Mesenchymal stem cell (in vitro differentiated cells and primary cell): ENCODE results near the gene FLOT2.

Experiments
- DNase-seq: peaks from one replicate; pipeline ENCODE4 v3.0.0-alpha.2; 2013
- H2AFZ ChIP-seq: one replicate; pipeline ENCODE4 v1.6.1; 2013; ENCODE audit warnings: low read depth, mild to moderate bottlenecking, control low read depth, inconsistent platforms, low read length, moderate library complexity
- H2AK5ac ChIP-seq: 2 replicates; pipeline ENCODE4 v1.6.1; 2013; ENCODE audit warnings: low read length, moderate library complexity, mild to moderate bottlenecking, inconsistent platforms; ENCODE audit not compliant: severe bottlenecking
- H2BK120ac ChIP-seq: one replicate; pipeline ENCODE4 v1.6.1; 2013; ENCODE audit warnings: low read depth, mild to moderate bottlenecking, inconsistent platforms, low read length, moderate library complexity
- H2BK12ac ChIP-seq, 2 experiments: one replicate each; pipeline ENCODE4 v1.6.1; 2013; ENCODE audit warnings: inconsistent platforms in 2 of 2, low read length in 2 of 2, mild to moderate bottlenecking in 2 of 2, moderate library complexity in 2 of 2, control low read depth in 1 of 2
- H2BK15ac ChIP-seq: one replicate; pipeline ENCODE4 v1.6.1; 2013; ENCODE audit warnings: mild to moderate bottlenecking, low read depth, inconsistent platforms; ENCODE audit not compliant: poor library complexity, severe bottlenecking
- H2BK5ac ChIP-seq: 2 replicates; pipeline ENCODE4 v1.6.1; 2013; ENCODE audit warnings: low read depth, mild to moderate bottlenecking, low read length, control low read depth, inconsistent platforms; ENCODE audit not compliant: poor library complexity, severe bottlenecking
- H3K14ac ChIP-seq, 2 experiments: one replicate each; pipeline ENCODE4 v1.6.1; 2013; ENCODE audit warnings: inconsistent platforms in 2 of 2, low read length in 2 of 2, control low read depth in 1 of 2, mild to moderate bottlenecking in 1 of 2, moderate library complexity in 1 of 2
- H3K18ac ChIP-seq, 2 experiments: one replicate each; pipeline ENCODE4 v1.6.1; 2013; ENCODE audit warnings: inconsistent platforms in 2 of 2, low read length in 2 of 2, control low read depth in 1 of 2, low read depth in 1 of 2, mild to moderate bottlenecking in 1 of 2
- H3K23ac ChIP-seq, 2 experiments: one replicate each; pipeline ENCODE4 v1.6.1; 2013; ENCODE audit warnings: inconsistent platforms in 2 of 2, low read length in 2 of 2, mild to moderate bottlenecking in 2 of 2, moderate library complexity in 2 of 2, control low read depth in 1 of 2
- H3K27ac ChIP-seq: 2 replicates; pipeline ENCODE4 v1.5.1; 2013; ENCODE audit warnings: mild to moderate bottlenecking, moderate library complexity, low read length, control low read depth, inconsistent platforms; ENCODE audit not compliant: poor library complexity, severe bottlenecking
- H3K27me3 ChIP-seq, 2 experiments: 2 replicates each; pipeline versions ENCODE4 v1.6.1 to v1.7.0; 2013; ENCODE audit warnings: low read length in 2 of 2, mild to moderate bottlenecking in 2 of 2, moderate library complexity in 2 of 2, control low read depth in 1 of 2, inconsistent platforms in 1 of 2; ENCODE audit not compliant: control insufficient read depth in 1 of 2, insufficient read depth in 1 of 2
- H3K36me3 ChIP-seq, 2 experiments: 2 replicates each; pipeline versions ENCODE4 v1.6.1 to v1.7.0; 2013; ENCODE audit warnings: low read length in 2 of 2, control low read depth in 1 of 2, inconsistent platforms in 1 of 2, low read depth in 1 of 2, mild to moderate bottlenecking in 1 of 2; ENCODE audit not compliant: insufficient read depth in 2 of 2, control insufficient read depth in 1 of 2
- H3K4ac ChIP-seq, 2 experiments: one replicate each; pipeline ENCODE4 v1.6.1; 2013; ENCODE audit warnings: inconsistent platforms in 2 of 2, low read length in 2 of 2, mild to moderate bottlenecking in 2 of 2, moderate library complexity in 2 of 2, control low read depth in 1 of 2, low read depth in 1 of 2
- H3K4me1 ChIP-seq: 2 replicates; pipeline ENCODE4 v1.6.1; 2013; ENCODE audit warnings: low read depth, low read length, control low read depth; ENCODE audit not compliant: control insufficient read depth, insufficient read depth
- H3K4me2 ChIP-seq: 2 replicates; pipeline ENCODE4 v1.6.1; 2013; ENCODE audit warnings: low read length, mild to moderate bottlenecking, inconsistent platforms; ENCODE audit not compliant: poor library complexity, severe bottlenecking
- H3K4me3 ChIP-seq, 2 experiments: 2 replicates each; pipeline versions ENCODE4 v1.5.1 to v1.7.0; 2013; ENCODE audit warnings: low read length in 2 of 2, mild to moderate bottlenecking in 2 of 2, control low read depth in 1 of 2, low read depth in 1 of 2; ENCODE audit not compliant: insufficient read depth in 1 of 2
- H3K79me1 ChIP-seq: replicated peaks from 2 replicates; pipeline ENCODE4 v1.6.1; 2013; ENCODE audit warnings: mild to moderate bottlenecking, control low read depth, low read length, inconsistent platforms; ENCODE audit not compliant: poor library complexity, severe bottlenecking
- H3K9ac ChIP-seq: 2 replicates; pipeline ENCODE4 v1.7.0; 2013; ENCODE audit warnings: mild to moderate bottlenecking, low read length, moderate library complexity
- H3K9me3 ChIP-seq: 2 replicates; pipeline ENCODE4 v1.7.0; 2013; ENCODE audit warnings: mild to moderate bottlenecking, low read length; ENCODE audit not compliant: control insufficient read depth
- H4K8ac ChIP-seq: one replicate; pipeline ENCODE4 v1.6.1; 2013; ENCODE audit warnings: inconsistent platforms, mild to moderate bottlenecking, low read length, moderate library complexity
- H4K91ac ChIP-seq: one replicate; pipeline ENCODE4 v1.6.1; 2013; ENCODE audit warnings: mild to moderate bottlenecking, low read length, inconsistent platforms
- WGBS: methylation state at CpG from one replicate; pipeline ENCODE4 v1.1.7; 2013; ENCODE audit warnings: mixed read lengths; 5-methylcytosine and 5-hydroxymethylcytosine counted together

The FLOT2 gene

GRCh38 chr17:28900986-28901726 lies 3.6 kb upstream of the FLOT2 start:
- no peak overlapping the region for H2AFZ ChIP-seq
- no peak overlapping the region for H3K18ac ChIP-seq

GRCh38 chr17:28899212-28899815 lies 1.8 kb upstream of the FLOT2 start:
- H2BK5ac ChIP-seq = no peak overlapping the region
- no peak overlapping the region for H3K23ac ChIP-seq
- H3K79me1 ChIP-seq = peaks cover 14% of the 10 kb centered on the region

More at GRCh38 chr17:28900986-28901726, 3.6 kb upstream of the FLOT2 start:
- Histone ChIP-seq H3K14ac (no peak overlapping the region), H3K36me3 (peaks cover 13 to 24% of the 10 kb centered on the region in 2 experiments), H3K4me3 (peak overlapping the region in 1 of 2 experiments; percentile 86), H4K91ac (peak overlapping the region; percentile 43), H3K9ac (peak overlapping the region; percentile 83), H3K27me3 (no peaks in the 10 kb centered on the region), H2BK15ac (no peak overlapping the region), H3K9me3 (no peaks in the 10 kb centered on the region), H3K27ac (no peak overlapping the region), H2BK12ac (no peak overlapping the region), H4K8ac (no peak overlapping the region), H3K23ac (no peak overlapping the region), H3K4me1 (peaks cover 22% of the 10 kb centered on the region), H3K79me1 (peaks cover 10% of the 10 kb centered on the region), H2BK5ac (no peak overlapping the region), H3K4ac (no peak overlapping the region), H3K4me2 (no peak overlapping the region), H2AK5ac (no peak overlapping the region), H2BK120ac (no peak overlapping the region)
- no peak for DNase-seq
- WGBS = 95% methylated on average over 24 of the region's 24 CpGs

GRCh38 chr17:28898527-28898955 lies 1.0 kb upstream of the FLOT2 start:
- Histone ChIP-seq H3K4me2 (no peak overlapping the region), H2BK120ac (peak overlapping the region; percentile 27), H3K27ac (no peak overlapping the region)

More at GRCh38 chr17:28899212-28899815, 1.8 kb upstream of the FLOT2 start:
- Histone ChIP-seq H2BK15ac (no peak overlapping the region), H3K18ac (no peak overlapping the region), H4K91ac (no peak overlapping the region), H3K4me1 (peaks cover 27% of the 10 kb centered on the region), H2AFZ (no peak overlapping the region), H2BK12ac (no peak overlapping the region), H2BK120ac (no peak overlapping the region), H3K4ac (no peak overlapping the region), H3K14ac (no peak overlapping the region), H2AK5ac (no peak overlapping the region), H3K27me3 (no peaks in the 10 kb centered on the region), H3K9me3 (no peaks in the 10 kb centered on the region), H3K4me3 (no peak overlapping the region), H3K27ac (no peak overlapping the region), H3K9ac (no peak overlapping the region), H3K4me2 (no peak overlapping the region), H3K36me3 (peaks cover 5 to 6% of the 10 kb centered on the region in 2 experiments), H4K8ac (no peak overlapping the region)
- 91% methylated on average over 5 of the region's 5 CpGs for WGBS
- DNase-seq = no peak

More at GRCh38 chr17:28898527-28898955, 1.0 kb upstream of the FLOT2 start:
- Histone ChIP-seq H3K9me3 (no peaks in the 10 kb centered on the region), H3K4me1 (peaks cover 28% of the 10 kb centered on the region), H2BK12ac (no peak overlapping the region), H4K91ac (peak overlapping the region; percentile 45), H2BK15ac (peak overlapping the region; percentile 65), H3K27me3 (no peaks in the 10 kb centered on the region), H4K8ac (no peak overlapping the region), H3K23ac (no peak overlapping the region), H3K36me3 (peaks cover 3 to 4% of the 10 kb centered on the region in 2 experiments), H3K18ac (no peak overlapping the region), H2BK5ac (no peak overlapping the region), H3K4ac (no peak overlapping the region), H3K9ac (no peak overlapping the region), H3K4me3 (no peak overlapping the region), H2AK5ac (peak overlapping the region; percentile 7), H2AFZ (no peak overlapping the region), H3K79me1 (peaks cover 14% of the 10 kb centered on the region), H3K14ac (no peak overlapping the region)
- 93% methylated on average over 12 of the region's 12 CpGs for WGBS
- no peak for DNase-seq
